ENCODE results near the gene DNAJC11.
A peak's percentile ranks its signal among the peaks of the same experiment; 100 is the strongest.

Gene DNAJC11

GRCh38 chr1:6694121-6694713 lies 7.4 kb downstream of the DNAJC11 start:
- no peak overlapping the region for H3K4me3 ChIP-seq (ENCODE audit: low read depth, low read length)
- no peak for DNase-seq (ENCODE audit: low read depth)
- no peak for TF ChIP-seq CTCF (IDR thresholded peaks at IDR 0.05; ENCODE audit: insufficient read depth, low read depth, low read length, missing control alignments)

- no peak overlapping the region for H3K4me3 ChIP-seq (ENCODE audit: low read depth, low read length)
- no peak for DNase-seq (ENCODE audit: low read depth)
- no peak for TF ChIP-seq CTCF (IDR thresholded peaks at IDR 0.05; ENCODE audit: insufficient read depth, low read depth, low read length, missing control alignments)
Observed at GRCh38 chr1:6692956-6693355, 8.7 kb downstream of the DNAJC11 start.

DNA sequence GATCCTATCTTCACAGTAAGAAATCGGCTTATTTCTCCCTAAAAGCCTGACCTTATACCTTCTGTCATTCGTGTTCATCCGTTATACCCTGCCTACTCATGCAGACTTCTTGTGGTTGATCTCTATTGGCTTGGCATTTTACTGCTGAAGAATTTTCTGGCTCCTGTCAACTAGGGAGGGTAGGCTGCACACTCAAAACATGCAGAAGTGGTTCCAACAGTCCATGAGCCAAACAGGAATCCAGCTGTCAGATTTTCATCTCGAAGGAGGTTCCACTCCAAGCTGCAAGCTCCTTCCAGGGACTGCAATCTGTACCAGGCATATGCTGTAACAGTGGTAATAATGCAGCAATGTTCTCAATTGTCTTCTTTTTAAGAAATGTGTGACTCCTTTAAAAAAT lies 10.1 kb downstream of the DNAJC11 start:
- DNase-seq (ENCODE audit: low read depth): no peak
- no peak overlapping the region for H3K4me3 ChIP-seq (ENCODE audit: low read depth, low read length)
- no peak for TF ChIP-seq CTCF (IDR thresholded peaks at IDR 0.05; ENCODE audit: insufficient read depth, low read depth, low read length, missing control alignments)

DNA sequence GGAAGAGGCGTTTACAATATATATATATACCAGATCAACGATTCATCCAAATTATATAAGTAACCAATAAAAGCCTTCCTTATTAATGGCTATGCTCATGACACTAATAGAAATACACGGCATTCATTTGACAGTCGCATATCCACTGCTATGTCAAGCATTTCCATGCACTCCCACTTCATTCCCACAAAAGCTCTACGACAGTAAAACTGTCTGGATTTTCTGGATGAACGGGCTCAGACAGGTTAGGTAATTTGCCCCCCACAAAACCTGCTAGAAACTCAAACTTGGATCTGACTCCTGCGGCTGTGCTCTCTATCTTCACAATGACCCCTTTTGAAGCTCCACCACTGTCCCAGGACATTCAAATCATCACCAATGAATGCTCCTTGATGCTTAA lies 11.4 kb downstream of the DNAJC11 start:
- no peak overlapping the region for H3K4me3 ChIP-seq (ENCODE audit: low read depth, low read length)
- DNase-seq (ENCODE audit: low read depth): no peak
- TF ChIP-seq CTCF (IDR thresholded peaks at IDR 0.05; ENCODE audit: insufficient read depth, low read depth, low read length, missing control alignments): no peak

DNA sequence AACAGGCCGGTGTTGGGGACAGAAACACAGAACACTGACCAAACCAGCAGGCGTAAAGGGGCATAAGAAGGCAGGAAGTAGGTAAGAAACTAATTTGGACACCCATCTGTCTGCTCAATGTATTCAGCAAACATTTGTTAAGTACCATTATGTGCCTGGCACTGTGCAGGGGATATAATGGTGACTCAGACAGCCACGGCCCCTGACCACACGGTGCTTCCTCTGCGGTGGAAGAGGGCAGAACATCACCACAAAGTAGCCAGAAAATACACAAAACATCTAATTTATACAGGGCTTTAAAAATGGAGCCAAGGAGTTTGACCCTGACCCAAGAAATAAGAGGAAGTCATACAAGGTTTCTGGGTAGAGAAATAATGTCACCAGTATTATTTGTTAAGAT lies 12.9 kb downstream of the DNAJC11 start:
- H3K4me3 ChIP-seq (ENCODE audit: low read depth, low read length): no peak overlapping the region
- peak; percentile 41 for DNase-seq (ENCODE audit: low read depth)
- no peak for TF ChIP-seq CTCF (IDR thresholded peaks at IDR 0.05; ENCODE audit: insufficient read depth, low read depth, low read length, missing control alignments)

DNA sequence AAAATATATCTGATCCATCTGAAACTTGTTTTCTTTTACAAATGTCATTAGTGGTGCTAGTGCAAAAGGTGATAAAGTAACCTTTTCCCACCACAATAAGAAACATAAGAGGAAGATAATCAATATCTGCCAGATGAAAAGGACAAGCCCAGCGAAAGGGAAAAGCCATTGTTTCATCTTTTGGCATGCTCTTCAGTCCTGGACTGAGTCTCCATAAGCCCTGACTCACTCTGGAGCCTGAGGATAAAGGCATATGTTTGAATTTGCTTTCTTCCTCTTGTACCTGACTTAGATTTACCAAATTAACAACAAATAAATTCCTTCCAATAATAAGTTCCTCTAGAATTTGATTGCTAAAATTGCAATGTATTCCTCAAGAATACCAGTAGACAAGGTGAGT lies 13.6 kb downstream of the DNAJC11 start:
- no peak for DNase-seq (ENCODE audit: low read depth)
- no peak overlapping the region for H3K4me3 ChIP-seq (ENCODE audit: low read depth, low read length)
- no peak for TF ChIP-seq CTCF (IDR thresholded peaks at IDR 0.05; ENCODE audit: insufficient read depth, low read depth, low read length, missing control alignments)

DNA sequence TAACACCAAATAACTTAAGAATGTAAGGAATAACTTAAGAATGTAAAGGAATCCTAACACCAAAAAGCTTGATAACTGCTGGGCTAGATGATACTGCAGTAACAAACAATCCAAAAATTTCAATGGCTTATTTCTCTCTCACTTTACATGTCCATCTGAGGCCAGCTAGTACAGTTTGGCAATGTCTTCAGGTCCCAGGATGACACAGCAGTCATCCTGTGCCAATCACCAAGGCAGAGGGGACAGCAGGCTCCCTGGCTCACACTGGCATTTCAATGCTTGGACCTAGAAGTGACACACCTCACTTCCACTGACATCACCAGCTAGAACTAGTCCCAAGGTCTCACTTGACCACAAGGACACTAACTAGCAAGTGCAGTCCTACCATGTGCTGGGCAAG lies 15.3 kb downstream of the DNAJC11 start:
- H3K4me3 ChIP-seq (ENCODE audit: low read depth, low read length): no peak overlapping the region
- no peak for TF ChIP-seq CTCF (IDR thresholded peaks at IDR 0.05; ENCODE audit: insufficient read depth, low read depth, low read length, missing control alignments)
- no peak for DNase-seq (ENCODE audit: low read depth)

All from GM12865 (cell line).